Measurements from ENCODE around the gene RALBP1.

Gene RALBP1

DNA sequence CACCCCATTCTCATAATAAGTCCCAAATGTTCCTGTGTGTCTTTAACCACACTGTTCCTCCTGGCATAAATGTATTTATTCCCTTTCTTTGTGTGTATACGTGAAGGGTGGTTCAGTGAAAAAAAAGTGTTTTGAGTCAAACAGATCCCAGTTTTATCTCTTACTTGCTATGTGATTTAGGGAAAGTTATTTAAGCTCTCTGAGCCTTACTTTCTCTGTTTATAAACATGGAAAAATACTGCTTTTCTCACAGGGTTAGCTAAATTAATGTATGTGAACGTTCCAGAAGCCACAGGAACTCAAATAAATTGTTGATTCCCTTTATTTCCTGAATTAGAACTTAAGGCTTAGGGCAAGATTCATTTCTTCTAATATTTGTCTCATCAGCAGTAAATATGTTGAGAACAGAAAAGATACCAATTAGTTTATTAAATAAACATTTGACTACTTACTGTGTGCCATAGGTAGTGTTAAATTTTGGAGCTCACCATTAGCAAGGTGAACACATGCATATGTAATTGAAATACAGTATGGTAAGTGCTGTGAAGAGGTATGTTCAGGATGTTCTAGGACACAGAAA lies 33.2 kb downstream of the RALBP1 start:
- DNase-seq (ENCODE audit: low spot score), result no peak

DNA sequence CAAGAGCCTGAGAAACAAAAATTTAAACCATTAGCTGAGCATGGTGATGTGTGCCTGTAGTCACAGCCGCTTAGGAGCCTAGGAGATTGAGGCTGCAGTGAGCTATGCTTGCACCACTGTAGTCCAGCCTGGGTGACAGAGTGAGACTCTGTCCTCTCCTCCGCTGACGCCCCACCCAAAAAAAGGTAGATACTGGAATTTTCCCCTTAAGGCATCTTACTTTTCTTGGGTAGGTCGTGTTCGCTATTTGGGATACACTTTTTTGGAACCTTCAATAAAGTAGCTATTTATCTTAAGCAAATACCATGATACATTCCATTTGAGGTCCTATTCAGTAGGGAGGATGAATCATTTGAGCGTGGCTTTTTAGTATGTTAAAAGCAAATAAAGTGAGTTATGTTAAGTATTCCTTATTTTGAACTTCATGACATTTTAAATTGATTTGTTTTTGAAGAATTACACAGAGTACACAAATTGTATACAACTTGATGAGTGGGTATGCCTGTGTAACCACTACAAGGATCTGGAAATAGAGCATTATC lies 38.7 kb downstream of the RALBP1 start:
- DNase-seq (ENCODE audit: low spot score), result peak; percentile 56

DNA sequence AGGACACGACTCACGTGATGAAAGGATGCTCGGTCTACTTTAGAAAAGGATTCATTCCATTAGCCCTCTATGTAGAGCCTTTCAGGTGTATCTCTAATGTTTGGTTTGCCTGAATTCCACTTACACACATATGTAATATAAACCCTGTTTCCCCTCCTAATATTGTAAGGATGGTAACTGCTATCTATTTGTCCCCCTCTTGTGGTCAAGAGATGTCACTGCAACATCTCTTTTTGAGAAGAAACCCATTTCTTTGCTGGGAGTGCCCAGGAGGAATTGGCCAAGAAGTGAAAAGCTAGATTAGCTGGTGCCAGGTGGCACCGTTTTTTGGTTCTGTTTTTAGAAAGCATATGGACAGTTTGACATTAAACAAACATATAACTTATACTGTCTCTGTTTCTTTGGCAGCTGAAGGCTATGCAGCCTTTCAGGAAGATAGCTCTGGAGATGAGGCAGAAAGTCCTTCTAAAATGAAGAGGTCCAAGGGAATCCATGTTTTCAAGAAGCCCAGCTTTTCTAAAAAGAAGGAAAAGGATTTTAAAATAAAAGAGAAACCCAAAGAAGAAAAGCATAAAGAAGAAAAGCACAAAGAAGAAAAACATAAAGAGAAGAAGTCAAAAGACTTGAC lies 41.2 kb downstream of the RALBP1 start:
- peak; percentile 56 for DNase-seq (ENCODE audit: low spot score)

DNA sequence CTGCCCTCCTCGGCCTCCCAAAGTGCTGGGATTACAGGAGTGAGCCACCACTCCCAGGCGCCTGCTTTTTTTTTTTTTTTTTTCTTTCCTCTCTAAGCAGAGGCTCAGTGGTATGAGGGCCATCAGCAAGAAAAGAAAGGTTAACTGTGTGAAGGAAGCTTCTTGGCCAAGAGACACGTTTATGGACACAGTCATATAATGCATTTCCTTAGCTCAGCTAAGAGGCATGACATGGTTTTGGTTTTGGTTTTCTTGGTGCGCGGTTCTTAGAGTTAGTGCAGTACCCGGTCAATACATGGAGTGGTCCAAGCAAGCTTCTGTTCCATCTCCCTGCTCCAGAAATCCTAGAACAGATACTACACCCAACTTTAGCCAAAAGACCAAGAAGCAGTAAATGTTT lies 42.6 kb downstream of the RALBP1 start:
- no peak for DNase-seq (ENCODE audit: low spot score)

DNA sequence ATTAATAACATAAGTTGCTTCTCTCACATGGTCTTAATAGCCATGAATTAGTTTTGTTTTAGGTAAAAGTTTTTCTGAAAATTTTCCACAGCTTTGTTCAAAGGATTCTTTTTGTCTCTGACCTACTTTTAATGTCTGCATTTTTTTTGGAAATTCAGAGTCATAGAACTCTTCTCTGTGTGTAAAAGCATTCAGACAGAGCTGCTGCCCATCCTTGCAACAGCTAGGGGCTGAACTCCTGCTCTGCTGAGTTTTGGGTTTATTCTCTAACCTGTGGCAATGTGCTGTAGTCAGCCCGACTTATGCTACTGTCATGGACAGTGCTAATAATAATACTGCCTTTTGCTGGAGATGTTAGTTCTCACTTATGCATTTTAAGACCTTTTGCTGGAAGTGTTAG lies 44.1 kb downstream of the RALBP1 start:
- DNase-seq (ENCODE audit: low spot score), result no peak

DNA sequence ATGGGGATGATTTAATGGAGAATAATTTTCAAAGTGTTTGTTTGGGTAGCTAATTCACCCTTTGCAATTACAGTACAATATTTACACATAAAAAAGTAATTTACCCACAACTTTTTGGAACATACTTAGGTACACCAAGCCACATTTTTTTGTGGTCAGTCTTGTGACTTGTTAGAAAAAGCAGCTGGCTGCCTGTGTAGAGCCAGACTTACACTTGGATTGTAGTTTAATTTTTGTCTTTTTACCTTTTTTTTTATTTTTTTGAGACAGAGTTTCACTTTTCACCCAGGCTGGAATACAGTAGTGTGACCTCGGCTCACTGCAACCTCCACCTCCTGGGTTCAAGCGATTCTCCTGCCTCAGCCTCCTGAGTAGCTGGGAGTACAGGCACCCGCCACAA lies 45.4 kb downstream of the RALBP1 start:
- peak; percentile 41 for DNase-seq (ENCODE audit: low spot score)

DNA sequence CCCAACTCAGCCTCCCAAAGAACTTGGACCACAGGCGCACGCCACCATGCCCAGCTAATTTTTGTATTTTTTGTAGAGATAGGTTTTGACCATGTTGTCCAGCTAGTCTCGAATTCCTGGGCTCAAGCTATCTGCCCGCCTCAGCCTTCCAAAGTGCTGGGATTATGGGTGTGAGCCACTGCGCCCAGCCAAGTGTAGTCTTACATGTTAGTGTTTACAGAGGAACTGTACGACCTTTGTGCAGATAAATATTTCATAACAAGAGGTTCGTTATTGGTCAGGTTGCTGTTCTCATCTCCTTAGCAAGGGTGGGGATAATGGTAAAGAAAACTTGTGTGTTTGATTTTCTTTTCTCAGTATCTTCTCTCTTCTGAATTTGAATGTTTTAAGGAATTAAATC lies 46.5 kb downstream of the RALBP1 start:
- no peak for DNase-seq (ENCODE audit: low spot score)

DNA sequence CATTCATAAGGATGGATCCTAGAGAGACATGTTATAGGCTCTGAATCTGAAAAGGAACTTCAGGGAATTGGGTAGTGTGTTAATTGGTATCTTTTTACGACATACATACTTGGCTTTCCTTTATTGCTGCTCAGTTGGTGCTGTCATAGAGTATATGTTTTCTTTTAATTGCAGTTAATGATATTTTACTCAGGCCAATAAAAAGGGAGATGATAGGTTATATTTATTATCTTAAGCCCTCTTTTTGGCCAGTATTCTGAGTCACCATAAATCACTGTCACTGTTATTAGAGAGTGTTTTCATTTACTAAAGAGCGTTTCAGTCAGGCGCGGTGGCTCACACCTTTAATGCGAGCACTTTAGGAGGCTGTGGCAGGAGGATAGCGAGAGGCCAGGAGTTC lies 47.6 kb downstream of the RALBP1 start:
- DNase-seq (ENCODE audit: low spot score), result no peak

DNA sequence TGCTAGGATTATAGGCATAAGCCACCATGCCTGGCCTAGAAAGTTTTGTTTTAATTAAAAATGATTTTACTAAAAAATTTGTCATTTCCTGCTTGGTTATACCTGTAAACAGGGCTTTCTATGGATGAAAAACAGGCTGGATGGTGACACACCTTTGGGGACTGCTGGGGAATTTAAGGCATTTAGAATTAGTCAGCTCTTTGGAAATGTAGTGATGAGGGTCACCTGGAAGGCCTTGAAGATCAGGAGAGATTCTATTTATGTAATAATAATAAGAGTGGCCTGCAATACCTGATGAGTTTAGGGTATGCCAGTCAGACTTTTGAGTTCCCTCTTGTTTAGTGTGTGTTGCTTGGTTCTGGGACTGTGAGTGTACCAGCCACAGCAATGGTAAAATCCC lies 51.1 kb downstream of the RALBP1 start:
- DNase-seq (ENCODE audit: low spot score), result no peak

DNA sequence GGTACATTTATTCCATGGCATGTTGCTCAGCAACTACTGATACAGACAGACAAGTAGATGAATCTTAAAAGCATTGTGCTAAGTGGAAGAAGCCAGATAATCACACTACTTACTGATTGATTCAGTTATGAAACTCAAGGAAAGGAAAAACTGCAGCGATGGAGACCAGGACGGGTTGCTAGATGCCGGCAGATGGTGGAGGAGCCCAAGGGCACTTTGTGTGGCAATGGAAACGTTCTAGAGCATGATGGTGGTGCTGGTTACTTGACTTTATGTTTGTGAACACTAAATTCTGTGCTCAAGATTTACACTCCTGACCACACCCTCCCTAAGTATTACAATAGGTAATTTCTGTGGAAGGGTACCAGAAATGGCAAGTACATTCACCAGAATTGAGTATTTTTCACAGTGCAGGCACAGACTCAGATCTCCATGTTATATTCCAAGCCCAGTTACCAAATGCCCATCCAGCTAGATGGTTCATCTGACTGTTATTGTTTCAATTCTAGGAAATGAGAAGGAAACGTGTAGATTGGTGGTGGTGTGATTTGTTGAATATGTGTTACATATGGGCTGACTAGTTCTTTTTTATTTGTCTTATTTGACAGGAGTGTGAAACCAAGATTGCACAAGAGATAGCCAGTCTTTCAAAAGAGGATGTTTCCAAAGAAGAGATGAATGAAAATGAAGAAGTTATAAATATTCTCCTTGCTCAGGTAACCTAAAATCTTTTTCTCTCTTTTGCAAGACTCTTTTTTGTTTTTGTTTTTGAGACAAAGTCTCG lies 55.1 kb downstream of the RALBP1 start:
- DNase-seq (ENCODE audit: low spot score), result no peak

DNA sequence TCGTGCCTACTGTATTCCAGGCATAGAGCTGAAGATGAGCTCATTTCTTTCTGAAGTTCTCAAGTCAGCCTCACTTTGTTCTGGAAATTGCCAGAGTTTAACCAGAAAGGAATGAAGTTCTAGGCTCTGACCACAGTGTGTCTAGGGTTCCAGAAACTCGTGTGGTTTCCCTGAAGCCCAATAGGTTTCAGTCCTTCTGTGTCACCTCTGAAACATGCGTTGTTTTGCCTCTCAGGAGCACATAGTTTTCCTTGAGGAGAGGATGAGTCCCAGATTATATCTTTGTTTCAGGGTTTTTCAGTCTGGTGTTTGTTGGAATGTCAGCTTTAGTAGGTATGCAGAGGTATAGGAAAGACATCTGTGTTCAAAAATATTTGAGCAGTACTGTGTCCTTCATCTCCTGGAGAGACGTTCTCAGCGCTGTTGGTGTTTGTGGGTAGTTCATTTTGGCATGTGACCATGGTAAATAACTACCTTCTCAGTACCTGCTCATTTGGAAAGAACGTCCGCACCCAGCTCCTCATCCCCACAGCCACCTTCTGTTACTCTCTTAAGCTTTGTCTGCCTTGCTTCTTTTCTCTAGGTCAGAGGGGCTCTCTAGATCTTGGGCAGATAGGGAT lies 56.6 kb downstream of the RALBP1 start:
- DNase-seq (ENCODE audit: low spot score), result no peak

DNA sequence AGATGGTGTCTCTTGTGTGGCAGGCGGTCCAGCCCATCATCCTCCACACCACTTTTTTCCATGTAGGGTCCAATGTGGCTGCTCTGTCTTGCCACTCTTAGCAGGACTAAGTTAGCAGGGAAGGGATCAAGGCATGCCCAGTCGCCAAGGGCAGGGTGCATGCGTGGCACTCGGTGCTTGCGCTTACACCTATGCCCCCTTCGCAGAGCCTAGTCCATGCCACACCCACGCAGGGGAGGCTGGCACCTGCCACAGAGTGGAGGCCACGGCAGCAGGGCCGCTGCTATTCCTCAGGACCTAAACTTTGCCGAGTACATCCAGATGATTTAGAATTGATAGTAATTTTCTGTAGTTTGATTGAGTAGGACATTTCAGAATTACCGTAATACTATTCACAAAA lies 59.5 kb downstream of the RALBP1 start:
- DNase-seq (ENCODE audit: low spot score), result no peak

DNA sequence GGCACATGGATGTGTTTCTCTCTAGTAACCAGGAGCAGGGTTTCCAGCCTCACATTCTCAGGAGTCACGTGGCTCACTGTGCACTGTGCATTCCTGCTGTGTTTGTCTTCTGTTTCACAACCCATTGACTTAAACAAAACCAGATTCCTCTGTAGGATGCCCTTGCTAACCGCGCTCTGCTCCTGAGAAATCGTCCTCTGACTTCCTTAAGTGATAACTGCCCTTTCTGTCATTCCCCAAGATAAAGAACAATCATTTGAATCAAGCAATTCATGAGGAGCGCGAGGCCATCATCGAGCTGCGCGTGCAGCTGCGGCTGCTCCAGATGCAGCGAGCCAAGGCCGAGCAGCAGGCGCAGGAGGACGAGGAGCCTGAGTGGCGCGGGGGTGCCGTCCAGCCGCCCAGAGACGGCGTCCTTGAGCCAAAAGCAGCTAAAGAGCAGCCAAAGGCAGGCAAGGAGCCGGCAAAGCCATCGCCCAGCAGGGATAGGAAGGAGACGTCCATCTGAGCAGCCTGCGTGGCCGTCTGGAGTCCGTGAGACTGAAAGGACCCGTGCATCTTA lies 60.2 kb downstream of the RALBP1 start:
- DNase-seq (ENCODE audit: low spot score), result peak; percentile 93

DNA sequence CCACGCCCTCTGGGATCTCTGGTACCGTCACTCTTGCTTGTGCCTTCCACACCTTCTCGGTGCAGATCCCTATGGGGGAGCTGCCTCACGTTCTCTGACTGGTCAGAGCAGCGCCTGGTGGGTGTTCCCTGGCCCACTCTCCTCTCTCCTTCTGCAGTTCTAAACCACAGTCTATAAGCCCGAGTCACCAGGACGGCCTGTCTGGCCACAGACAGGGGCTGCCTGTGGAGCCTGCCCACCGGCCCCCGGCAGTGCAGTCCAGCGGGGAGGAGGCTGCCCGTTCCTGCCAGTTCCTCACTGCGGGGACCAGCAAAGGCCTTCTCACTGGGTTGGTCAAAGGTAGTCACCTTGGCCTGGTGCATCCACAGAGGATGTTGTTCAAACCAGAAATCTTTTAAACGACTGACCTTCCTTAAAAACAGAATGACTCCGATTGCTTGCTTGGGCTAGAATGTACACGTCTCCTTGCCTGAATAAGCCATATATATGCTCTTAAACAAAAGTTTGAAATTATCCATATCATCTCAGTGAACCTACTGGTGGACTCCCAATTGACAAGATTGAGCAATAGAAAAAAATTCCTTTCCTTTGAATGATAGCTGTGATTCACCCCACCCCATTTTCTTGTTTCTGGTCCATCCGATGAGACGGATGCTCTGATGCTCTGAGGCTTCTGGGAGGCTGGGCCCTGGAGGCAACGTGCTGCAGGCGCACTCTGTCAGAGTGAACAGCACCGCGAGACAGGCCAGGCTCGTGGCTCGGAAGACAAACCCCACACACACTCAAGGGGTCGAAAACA lies 61.2 kb downstream of the RALBP1 start:
- DNase-seq (ENCODE audit: low spot score), result peak; percentile 48

DNA sequence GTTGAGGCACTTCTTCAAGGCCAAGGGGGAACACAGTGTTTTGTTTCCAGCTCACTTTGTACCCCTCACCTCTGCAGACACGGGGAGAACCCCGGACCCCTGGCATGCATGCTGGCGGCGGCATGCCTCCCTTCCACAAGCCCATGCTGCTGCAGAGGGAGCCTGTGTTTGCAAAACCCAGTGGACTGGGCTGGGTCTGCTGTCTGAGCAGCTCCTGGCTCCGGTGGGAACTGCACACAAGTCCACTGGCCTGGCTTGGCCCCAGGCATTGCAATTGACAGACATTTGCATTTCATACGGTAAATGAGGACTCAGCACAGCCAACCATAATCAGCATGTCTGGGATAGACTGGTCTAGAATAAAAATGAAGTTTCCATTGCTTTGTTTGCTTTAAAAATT lies 62.4 kb downstream of the RALBP1 start:
- no peak for DNase-seq (ENCODE audit: low spot score)

DNA sequence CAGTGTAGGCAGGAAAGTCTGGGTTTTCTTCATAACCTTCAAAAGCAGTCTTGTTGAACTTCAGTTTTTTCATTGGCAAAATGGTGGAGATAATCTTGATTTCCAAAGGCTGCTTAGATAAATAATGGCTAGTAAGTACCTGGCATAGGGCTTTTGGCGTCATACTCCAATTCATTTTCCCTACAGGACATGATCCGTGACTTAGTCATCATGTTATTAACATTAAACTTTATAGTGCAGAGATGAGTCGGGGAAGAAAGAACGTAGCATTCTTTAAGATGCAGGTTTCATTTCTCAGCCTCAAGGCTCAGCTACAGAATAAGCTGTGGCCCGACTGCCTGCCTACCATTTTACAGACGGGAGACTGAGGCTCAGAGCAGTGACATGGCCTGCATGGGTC lies 64.0 kb downstream of the RALBP1 start:
- peak; percentile 46 for DNase-seq (ENCODE audit: low spot score)

DNA sequence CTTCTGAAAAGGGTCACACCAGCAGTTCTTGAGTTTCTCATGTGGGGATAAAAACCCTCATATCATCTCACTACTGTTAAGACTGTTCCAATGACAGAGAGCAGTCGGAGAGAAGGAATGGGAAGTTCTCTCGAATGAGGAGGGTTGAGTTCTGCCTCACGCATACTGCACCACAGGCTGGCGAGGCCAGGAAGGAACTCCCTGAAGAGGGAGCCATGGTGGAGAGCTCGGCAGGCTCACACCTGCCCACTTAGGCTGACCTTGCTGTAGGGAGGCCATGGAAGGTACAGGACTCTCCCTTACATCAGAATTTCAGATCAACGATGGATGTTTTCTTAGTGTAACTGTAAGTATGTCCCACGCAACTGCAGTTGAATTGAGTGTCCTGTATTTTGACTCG lies 64.6 kb downstream of the RALBP1 start:
- no peak for DNase-seq (ENCODE audit: low spot score)

DNA sequence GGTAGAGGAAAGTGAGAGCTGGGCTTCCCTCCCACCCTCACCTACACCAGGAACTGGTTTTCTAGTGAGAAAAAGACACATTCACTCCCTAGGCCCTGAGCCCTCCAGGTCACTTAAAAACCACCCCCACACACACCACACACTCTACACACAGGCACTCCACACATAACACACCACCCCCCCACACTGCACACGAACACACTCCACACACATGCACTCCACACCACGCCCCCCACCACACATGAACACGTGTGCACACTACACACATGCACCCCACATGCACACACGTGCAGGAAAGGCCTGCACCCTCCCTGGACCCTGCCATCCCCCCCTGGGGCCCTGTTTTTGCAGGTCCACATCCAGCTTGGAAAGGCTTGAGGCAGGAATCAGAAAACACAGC lies 67.6 kb downstream of the RALBP1 start:
- DNase-seq (ENCODE audit: low spot score), result no peak

DNA sequence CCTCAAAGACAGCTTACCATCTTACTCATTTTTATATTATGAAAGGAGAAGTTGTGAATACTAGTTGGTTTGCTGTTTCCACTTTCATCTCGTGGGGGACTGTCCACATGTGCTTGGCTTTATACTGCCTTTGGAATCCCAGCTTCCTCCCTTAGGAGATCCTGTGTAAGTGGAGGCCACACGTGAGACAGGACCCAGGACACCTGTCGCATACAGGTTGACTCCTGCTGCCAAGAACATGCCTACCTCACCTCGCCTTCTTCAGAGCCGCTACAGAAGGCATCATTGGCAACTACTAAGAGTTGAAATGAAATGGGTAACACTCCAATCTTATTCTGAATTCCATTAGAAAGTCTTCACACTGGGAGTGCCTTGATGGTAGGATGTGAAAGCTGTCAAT lies 69.7 kb downstream of the RALBP1 start:
- no peak for DNase-seq (ENCODE audit: low spot score)

DNA sequence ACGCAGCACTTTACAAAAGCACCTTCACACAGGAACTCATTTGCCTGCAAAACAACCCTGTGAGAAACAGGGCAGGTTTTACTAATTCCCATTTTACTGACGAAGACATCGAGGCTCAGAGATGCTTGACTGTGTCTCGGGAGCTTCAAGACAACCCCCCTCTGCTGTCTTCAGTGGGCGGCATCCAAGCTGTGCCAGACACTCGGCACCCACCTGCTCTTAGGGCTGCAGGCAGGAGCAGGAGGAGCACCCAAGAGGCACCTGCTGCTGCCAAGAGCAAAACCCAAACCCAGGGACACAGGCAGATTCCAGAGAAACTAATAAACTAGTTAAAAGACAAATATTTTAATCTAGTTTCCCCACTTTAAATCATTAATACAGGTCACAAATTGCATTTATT lies 71.2 kb downstream of the RALBP1 start:
- DNase-seq (ENCODE audit: low spot score), result no peak

DNA sequence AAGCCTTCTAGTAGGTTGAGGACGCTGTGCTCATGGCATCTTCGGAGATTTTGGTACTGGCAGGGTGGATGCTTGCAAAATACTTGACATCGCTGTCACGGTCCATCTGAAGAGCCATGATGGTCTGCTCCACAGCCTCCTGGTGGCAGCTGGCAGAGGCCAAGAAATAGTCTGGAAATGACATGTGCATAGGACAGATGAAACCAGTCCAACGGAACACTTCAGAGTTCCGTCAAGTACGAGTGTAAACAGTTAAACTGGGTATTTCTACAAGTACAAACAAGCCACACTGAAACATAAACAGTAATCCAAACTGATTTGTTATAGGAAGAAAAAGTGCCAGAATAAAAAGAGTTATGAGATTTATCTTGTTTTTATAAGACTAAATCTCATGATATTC lies 72.5 kb downstream of the RALBP1 start:
- DNase-seq (ENCODE audit: low spot score), result no peak

DNA sequence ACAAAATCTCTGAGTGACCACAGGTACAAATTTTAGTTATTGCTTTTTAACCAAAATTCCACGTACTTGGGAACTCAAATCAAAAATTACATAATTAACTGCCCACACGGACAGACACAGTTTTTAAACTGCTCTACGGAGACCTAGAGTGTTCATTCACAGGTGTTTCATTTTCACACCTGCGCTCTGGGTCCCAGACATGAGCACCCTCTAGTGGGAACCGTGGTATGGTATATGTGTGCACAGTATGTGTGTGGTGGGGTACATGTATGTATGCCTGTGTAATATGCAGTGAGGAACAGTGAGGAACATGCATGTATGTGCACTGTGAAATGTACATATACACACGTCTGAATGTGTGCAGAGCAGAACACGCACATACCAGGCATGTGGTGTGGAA lies 74.1 kb downstream of the RALBP1 start:
- no peak for DNase-seq (ENCODE audit: low spot score)
